T-helper 1 cell (primary cell): ENCODE results near the gene VPS33B.
"Not testable (repeated sequence)": the region's sequence is repeated elsewhere in the genome, so short reads cannot be mapped to it uniquely, and the experiment has no call there.

Experiments used
- DNase-seq, 5 donors: peaks; one replicate each; pipeline ENCODE4 v3.0.0-alpha.2; 2012 to 2020

VPS33B gene

GRCh38 chr15:91031796-91032195 is 9.4 kb upstream of the VPS33B start:
- DNase-seq: no peak

GRCh38 chr15:91027677-91028076 is 5.3 kb upstream of the VPS33B start:
- no peak for DNase-seq

DNA sequence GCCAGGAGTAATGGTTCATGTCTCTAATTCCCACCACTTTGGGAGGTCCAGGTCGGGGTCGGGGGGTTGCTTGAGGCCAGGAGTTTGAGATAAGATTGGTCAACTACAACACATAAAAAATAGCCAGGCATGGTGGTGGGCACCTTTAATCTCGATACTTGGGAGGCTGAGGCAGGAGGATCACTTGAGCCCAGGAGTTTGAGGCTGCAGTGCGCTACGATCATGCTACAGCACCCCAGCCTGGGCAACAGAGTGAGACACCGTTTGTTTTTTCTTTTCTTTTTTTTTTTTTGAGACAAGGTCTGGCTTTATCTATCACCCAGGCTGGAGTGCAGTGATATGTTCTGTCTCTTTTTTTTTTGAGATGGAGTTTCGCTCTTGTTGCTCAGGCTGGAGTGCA is 1.3 kb upstream of the VPS33B start:
- DNase-seq: no peak

GRCh38 chr15:91022832-91023129 is 387 bp upstream of the VPS33B start:
- DNase-seq: no peak

GRCh38 chr15:91021516-91022074 is 799 bp downstream of the VPS33B start:
- DNase-seq: no peak

DNA sequence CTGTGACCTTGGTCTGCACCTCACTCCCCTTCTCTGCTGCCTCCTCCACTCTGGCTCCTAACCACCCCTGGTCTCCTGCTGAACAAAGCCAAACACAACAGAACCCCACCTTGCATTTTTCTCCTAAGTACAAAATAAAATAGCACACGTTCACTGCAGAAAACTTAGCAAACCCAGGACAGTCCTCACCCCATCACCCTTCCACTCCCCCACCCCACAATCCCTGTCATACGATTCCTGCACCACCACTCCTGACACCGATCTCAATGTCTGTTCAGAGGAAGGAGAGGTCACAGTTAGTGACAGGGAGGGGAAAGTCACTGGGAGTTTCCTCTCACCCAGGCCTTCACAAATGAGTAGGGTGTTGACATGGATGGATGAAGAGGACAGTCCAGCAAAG is 4.2 kb downstream of the VPS33B start:
- no peak for DNase-seq

- DNase-seq: no peak
Measured at GRCh38 chr15:91017716-91018115, 4.7 kb downstream of the VPS33B start.

DNA sequence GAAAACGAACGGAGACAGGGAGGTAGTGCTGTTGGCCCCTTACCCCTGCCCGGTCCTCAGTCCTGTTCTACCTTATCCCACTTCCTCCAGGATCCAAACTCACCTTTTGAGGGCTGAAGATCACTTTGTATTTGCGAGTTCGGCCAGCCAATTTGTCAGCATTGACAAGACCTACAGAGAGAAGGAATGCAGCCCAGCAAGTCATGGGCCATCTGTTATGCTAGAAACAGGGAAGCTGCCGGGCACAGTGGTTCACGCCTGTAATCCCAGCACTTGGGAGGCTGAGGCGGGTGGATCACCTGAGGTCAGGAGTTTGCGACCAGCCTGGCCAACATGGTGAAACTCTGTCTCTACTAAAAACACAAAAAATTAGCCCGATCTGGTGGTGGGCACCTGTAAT is 8.7 kb downstream of the VPS33B start:
- not testable (repeated sequence) for DNase-seq

DNA sequence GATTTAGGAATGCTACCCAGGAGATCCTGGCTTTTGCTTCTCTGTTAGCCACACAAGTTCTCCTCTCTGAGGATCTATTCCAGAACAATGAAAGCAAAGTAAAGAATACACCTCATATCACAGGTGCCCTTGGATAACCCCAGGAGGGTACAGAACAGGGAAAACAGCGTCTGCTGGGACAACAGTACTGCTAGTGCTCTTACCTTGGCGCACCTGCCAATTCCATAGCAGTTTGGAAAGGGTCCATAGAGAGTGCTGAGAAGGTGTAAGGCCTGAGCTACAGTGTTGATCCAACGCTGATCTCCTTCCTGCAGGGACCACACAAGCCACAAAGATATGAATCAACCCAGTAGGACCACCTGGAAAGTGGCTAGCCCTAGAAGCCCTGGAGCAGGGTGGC is 15.1 kb downstream of the VPS33B start:
- DNase-seq: no peak

DNA sequence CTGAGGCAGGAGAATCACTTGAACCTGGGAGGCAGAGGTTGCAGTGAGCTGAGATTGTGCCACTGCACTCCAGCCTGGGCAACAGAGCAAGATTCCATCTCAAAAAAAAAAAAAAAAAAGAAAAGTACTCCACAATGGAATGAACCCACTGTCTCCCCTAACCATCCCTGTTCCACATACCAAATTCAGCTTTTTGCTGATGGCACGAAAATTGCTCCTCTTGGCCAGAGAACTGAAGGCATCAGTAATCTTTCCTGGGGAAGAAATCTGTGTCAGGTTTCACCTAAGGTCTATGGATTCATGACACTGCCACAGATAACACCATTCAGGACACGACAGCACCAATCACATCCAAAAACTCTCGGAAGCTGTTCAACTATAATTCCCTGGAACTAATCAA is 21.2 kb downstream of the VPS33B start:
- no peak for DNase-seq

- no peak for DNase-seq
Measured at GRCh38 chr15:90998737-90999136, 23.7 kb downstream of the VPS33B start.

DNA sequence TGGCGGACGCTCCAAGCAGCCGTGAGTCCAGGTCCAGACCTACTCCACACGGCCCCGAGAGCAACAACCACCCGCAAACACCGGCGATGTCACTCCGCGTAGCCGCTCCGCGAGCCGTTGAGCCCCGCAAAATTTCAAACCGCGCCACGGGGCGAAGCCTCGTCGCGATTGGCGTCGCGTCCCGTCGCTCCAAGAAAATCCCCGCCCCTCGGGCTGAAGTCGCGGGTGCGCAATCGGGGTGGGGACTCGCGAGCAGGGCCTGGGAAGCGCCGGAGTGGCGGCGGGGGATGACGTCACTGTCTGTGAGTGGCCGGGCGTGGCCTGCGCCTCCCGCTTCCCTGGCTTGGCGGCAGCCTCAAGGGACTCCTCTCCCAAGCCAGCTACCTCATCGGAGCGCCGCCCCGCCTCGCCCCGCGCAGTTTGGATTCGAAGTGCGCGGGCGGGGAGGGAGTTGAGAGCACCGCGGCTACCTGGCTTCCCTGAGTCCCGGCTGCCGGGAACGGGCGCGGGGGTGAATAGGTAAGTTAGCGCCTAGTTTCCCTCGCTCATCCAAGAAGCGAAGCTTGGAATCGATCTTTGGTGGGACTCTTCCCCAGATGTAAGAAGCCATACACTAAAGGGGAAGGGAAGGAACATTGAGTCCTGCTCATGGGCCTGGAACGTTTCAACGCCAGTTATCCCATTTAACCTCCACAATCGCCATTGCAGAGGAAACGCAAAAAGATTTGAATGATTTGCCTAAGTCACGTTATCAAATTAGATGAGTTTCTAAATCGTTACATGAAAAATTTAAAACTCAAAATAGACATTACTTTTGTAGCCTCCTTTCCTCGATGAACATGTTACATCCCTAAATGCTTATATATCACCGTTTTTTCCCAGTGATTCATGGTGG is 27.7 kb downstream of the VPS33B start, which contains the start of gene PRC1:
TSS of gene PRC1 (minus strand) at position 119 of the 895 bp plus-strand sequence. CDS start at position 1, 118 bp downstream.
- peak; percentile 98 to 99 (median 98) for DNase-seq

DNA sequence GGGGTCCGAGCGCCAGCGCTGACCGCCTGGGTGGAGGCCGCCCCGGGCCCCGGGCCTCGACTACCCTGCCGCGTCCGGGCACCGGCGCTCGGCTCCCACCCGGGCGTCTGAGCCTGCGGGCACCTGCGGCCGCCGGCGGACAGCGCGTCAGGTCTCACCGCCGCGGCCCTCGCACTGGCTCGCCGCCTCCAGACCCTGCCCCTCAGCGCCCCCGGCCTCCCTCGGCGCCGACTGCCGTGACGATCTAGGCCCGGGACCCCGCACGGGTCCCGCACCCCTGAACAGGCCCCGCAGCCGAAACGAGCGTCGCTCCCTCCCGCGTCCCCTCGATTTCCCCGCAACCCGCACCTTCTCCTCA is 28.4 kb downstream of the VPS33B start:
- peak in 2 of 5 donors; percentile 1 to 13 for DNase-seq

DNA sequence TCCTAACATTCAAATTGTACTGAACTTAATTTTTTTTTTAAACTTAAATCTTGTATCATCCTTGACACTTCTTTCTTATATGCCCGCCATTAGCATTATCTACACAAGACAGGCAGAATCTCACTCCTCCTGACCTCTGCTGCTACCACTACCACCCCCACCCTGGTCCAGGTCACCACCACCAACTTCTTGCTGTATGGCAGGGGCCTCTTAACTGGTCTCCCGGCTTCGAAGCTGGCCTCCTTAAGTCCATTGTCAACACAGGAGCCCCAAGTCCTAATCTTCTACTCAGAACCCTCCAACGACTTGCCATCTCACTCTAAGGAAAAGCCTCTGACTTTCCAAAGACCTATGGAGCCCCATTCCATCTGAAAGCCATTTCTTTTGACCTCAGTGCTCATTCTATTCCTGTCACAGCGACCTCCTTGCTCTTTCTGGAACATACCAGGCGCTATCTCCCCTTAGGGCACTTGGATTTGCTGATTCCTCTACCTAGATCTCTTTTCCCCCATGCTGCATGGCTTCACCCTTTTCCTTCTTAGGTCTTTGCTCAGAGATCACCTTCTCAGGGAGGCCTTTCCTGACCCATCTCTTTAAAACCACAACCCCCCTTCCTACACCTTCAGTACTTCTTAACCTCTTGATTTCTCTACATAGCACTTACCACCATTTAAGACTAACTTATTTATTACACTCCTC is 30.7 kb downstream of the VPS33B start:
- DNase-seq: no peak

DNA sequence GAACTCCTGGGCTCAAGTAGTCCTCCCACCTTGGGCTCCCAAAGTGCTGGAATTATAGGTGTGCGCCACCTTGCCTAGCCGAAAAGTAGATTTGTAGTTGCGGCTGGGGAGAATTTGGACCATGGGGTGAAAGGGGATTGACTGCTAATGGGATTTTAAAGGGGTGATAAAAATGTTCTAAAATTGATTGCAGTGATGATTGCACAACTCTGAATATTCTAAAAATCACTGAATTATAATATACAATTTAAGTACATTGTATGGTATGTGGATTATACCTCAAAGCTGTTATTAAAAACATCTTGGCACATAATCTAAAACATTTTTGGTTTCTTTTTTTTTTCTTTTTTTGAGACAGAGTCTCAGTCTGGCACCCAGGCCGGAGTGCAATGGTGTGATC is 31.9 kb downstream of the VPS33B start:
- DNase-seq: no peak

DNA sequence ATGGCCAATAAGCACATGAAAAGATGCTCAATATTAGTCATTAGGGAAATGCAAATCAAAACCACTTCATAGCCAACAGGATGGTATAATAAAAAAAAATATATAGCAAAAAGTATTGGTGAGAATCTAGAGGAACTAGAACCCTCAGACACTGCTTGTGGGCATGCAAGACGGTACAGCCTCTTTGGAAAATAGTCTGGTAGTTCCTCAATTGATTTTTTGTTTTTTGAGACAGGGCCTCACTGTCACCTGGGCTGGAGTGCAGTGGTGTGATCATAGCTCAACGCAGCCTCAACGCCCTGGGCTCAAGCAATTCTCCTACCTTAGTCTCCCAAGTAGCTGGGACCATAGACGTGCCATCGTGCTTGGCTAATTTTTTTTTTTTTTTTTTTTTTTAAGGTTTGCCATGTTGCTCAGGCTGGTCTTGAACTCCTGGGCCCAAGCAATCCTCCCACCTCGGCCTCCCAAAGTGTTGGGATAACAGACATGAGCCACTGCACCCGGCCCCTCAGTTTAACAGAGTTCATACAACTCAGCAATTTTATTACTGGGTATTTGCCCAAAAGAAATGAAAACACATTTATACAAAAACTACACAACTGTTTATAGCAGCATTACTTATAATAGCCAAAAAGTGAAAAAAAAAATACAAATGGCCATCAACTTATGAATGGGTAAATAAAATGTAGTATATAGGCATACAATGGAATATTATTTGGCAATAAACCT is 33.2 kb downstream of the VPS33B start:
- DNase-seq: no peak

DNA sequence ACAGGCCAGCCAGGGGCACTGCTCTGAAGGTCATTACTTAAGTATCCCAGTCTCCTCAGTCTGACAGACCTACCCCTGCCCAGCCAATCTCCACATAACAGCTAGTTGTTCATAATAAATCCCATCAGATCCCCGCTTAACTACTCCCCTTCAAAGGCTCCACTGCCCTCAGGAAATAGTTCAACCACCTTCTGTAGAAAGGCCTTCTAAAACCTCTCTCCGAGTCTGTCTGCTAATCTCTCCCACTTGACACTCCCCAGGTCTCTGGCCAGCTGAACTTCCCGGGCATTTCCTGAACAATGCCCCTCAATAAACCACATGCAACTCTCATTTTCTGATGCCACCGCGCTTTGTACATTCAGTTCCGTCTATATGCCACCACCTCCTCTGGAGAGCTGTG is 34.1 kb downstream of the VPS33B start:
- no peak for DNase-seq

- no peak for DNase-seq
Measured at GRCh38 chr15:90987561-90988141, 34.7 kb downstream of the VPS33B start.

GRCh38 chr15:90986790-90987507 is 35.4 kb downstream of the VPS33B start:
- DNase-seq: peak in 1 of 5 donors; percentile 22

DNA sequence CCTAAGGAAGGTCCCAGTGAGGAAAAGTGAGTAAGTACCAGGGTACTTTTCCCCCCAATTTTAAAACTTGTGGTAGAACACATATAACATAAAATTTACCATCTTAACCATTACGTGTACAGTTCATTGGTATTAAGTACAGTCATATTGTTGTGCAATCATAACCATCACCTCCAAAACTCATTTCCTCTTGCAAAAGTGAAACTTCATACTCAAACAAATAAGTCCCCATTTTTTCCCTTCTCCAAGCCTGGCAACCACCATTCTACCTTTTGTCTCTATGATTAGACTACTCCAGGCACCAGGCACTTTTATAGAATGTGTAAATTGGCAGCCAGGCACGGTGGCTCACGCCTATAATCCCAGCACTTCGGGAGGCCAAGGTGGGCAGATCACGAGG is 40.3 kb downstream of the VPS33B start:
- DNase-seq: peak in 1 of 5 donors; percentile 40

- no peak for DNase-seq
Measured at GRCh38 chr15:90981681-90982080, 40.7 kb downstream of the VPS33B start.

GRCh38 chr15:90979582-90979981 is 42.8 kb downstream of the VPS33B start:
- DNase-seq: no peak
